VCaP (cell line): ENCODE data around the gene FBXL4.

ENCODE experiments used
- H3K27ac ChIP-seq: fragments of 450-650 bp; 2 replicates; pipeline ENCODE4 v1.5.1; 2017
- CTCF ChIP-seq: fragments of 450-650 bp; conservative IDR thresholded peaks from 2 replicates; pipeline ENCODE4 v1.5.1; 2017; ENCODE audit warnings: mild to moderate bottlenecking, moderate library complexity

Gene FBXL4

GRCh38 chr6:98833307-98834059 lies 114.3 kb downstream of the FBXL4 start:
- no peak overlapping the region for H3K27ac ChIP-seq
- no peak for TF ChIP-seq CTCF

GRCh38 chr6:98833057-98833306 lies 114.8 kb downstream of the FBXL4 start:
- TF ChIP-seq CTCF, result no peak
- no peak overlapping the region for H3K27ac ChIP-seq

GRCh38 chr6:98832284-98833056 lies 115.3 kb downstream of the FBXL4 start:
- no peak for TF ChIP-seq CTCF

GRCh38 chr6:98831959-98832283 lies 115.8 kb downstream of the FBXL4 start:
- no peak for TF ChIP-seq CTCF
- no peak overlapping the region for H3K27ac ChIP-seq

More at GRCh38 chr6:98832284-98833056, 115.3 kb downstream of the FBXL4 start:
- H3K27ac ChIP-seq, result no peak overlapping the region

GRCh38 chr6:98831057-98831958 lies 116.4 kb downstream of the FBXL4 start:
- TF ChIP-seq CTCF, result no peak
- no peak overlapping the region for H3K27ac ChIP-seq

- no peak overlapping the region for H3K27ac ChIP-seq
- no peak for TF ChIP-seq CTCF
Observed at GRCh38 chr6:98830146-98830545, 117.6 kb downstream of the FBXL4 start.

GRCh38 chr6:98828941-98829411 lies 118.8 kb downstream of the FBXL4 start:
- no peak overlapping the region for H3K27ac ChIP-seq

More at GRCh38 chr6:98828941-98829411, 118.8 kb downstream of the FBXL4 start:
- no peak for TF ChIP-seq CTCF
